Mammary epithelial cell (primary cell): ENCODE measurements around the gene YBX1.

Experiments used
- EZH2 ChIP-seq: IDR thresholded peaks from 2 replicates; pipeline ENCODE4 v1.6.1; 2012; ENCODE audit warnings: low read length, inconsistent platforms, borderline replicate concordance
- TF ChIP-seq, protein P1 (sequence below), 2 donors: IDR thresholded peaks in 1 of 2; conservative IDR thresholded peaks in 1 of 2; 2 replicates each; pipeline ENCODE4 v1.5.1; 2011 to 2012; ENCODE audit warnings: inconsistent platforms in 2 of 2, low read length in 2 of 2, mild to moderate bottlenecking in 2 of 2, control low read depth in 1 of 2, low read depth in 1 of 2; ENCODE audit not compliant: insufficient read depth in 1 of 2; ENCODE audit errors: extremely low read depth in 1 of 2

DNA sequence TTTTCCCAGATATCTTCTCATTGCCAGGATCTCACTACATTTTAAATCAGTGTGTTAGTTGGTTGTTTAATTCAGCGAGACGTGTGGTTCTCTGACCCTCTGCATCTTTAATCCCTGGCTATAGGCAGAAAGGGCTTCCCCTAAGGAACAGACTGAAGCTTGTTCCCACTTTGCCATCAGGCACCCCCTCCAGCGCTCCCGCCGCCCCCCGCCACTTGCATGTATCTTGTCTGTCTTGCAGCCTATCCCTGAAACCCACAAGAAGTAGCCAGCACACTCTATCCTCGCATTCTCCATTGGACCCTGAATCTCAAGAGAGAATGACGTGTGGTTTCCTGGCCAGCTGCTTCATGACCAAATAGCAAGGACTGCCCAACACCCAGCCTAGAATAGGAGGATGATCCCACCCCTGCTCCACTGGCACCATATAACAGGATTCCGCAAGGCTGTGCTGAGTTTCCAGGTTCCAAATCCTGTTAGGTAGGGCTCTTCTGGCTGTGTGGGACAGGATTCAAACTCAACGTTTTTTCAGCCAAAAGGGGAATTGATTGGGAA lies 50.0 kb downstream of the YBX1 start:
- TF ChIP-seq EZH2: no peak
- TF ChIP-seq, protein P1, sequence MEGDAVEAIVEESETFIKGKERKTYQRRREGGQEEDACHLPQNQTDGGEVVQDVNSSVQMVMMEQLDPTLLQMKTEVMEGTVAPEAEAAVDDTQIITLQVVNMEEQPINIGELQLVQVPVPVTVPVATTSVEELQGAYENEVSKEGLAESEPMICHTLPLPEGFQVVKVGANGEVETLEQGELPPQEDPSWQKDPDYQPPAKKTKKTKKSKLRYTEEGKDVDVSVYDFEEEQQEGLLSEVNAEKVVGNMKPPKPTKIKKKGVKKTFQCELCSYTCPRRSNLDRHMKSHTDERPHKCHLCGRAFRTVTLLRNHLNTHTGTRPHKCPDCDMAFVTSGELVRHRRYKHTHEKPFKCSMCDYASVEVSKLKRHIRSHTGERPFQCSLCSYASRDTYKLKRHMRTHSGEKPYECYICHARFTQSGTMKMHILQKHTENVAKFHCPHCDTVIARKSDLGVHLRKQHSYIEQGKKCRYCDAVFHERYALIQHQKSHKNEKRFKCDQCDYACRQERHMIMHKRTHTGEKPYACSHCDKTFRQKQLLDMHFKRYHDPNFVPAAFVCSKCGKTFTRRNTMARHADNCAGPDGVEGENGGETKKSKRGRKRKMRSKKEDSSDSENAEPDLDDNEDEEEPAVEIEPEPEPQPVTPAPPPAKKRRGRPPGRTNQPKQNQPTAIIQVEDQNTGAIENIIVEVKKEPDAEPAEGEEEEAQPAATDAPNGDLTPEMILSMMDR (conservative IDR thresholded peaks at IDR 0.05 in 1 of 2, IDR thresholded peaks at IDR 0.05 in 1 of 2; ENCODE audit: extremely low read depth in 1 of 2, insufficient read depth in 1 of 2, low read depth in 1 of 2, low read length in 2 of 2): no peak
